PC-3 (cell line): ENCODE results near the gene YIF1B.

ENCODE experiments used
- EZH2 ChIP-seq: fragments of 300-600 bp; sonication (generic); IDR thresholded peaks from one replicate; pipeline ENCODE4 v1.6.1; 2017; ENCODE audit warnings: antibody characterized with exemption, mild to moderate bottlenecking, low read length; ENCODE audit not compliant: unreplicated experiment
- EZH2phosphoT487 ChIP-seq: fragments of 300-600 bp; sonication (generic); IDR thresholded peaks from 2 replicates; pipeline ENCODE4 v1.6.1; 2018; ENCODE audit warnings: mild to moderate bottlenecking, antibody characterized with exemption, low read length, borderline replicate concordance
- TF ChIP-seq, protein P1 (sequence below): fragments of 300-600 bp; sonication (generic); conservative IDR thresholded peaks from 2 replicates; pipeline ENCODE4 v1.5.1; 2017; ENCODE audit warnings: antibody characterized with exemption, low read depth, mild to moderate bottlenecking, low read length

DNA sequence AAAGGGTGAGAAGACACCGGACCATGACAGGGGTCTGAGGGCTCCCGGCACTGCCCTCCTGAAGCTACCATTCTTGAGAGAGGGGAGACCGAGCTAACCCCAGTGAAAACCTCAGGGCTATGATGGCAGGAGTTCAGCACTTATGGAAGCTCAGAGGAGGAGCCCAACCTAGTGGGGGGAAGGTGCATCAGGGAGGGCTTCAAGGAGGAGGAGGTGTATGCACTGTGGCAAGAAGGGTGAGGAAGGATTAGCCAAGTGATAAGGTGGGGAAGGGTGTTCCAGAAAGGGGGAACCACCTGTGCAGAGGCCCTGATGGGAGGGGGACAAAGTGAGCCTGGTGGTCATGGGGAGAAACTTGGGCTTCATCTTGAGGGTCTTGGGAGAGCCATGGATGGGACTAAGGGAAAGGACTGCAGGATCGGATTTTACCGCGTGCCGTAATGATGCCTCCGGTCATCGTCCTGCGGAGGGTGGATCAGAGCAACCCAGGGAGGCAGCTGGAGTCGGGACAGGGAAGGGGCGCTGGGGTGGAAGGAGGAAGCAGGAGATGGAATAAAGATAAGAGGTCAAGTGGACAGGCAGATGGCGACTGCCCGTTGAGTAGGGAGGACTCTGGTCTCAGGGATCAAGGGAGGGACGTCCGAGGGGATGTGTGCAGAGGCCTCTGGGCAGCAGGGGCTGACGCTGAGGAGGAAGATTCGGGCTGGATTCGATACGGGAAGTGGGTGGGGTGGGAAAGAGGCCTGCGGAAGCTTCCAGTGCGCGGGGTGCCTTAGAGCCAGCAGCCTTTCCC, 45.3 kb upstream of the YIF1B start:
- TF ChIP-seq, protein P1, sequence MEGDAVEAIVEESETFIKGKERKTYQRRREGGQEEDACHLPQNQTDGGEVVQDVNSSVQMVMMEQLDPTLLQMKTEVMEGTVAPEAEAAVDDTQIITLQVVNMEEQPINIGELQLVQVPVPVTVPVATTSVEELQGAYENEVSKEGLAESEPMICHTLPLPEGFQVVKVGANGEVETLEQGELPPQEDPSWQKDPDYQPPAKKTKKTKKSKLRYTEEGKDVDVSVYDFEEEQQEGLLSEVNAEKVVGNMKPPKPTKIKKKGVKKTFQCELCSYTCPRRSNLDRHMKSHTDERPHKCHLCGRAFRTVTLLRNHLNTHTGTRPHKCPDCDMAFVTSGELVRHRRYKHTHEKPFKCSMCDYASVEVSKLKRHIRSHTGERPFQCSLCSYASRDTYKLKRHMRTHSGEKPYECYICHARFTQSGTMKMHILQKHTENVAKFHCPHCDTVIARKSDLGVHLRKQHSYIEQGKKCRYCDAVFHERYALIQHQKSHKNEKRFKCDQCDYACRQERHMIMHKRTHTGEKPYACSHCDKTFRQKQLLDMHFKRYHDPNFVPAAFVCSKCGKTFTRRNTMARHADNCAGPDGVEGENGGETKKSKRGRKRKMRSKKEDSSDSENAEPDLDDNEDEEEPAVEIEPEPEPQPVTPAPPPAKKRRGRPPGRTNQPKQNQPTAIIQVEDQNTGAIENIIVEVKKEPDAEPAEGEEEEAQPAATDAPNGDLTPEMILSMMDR = no peak
- TF ChIP-seq EZH2phosphoT487 (no peak), EZH2 (no peak)
